ENCODE measurements around the gene PRDM10. TPM values are rescaled to one million over a fixed set of nuclear protein-coding genes. Genes with fewer than 3 reads are reported as not detected.

Gene PRDM10
- total RNA-seq, 4 donors from 2014 or later: 11.3 to 22.4 (median 15.5) TPM

DNA sequence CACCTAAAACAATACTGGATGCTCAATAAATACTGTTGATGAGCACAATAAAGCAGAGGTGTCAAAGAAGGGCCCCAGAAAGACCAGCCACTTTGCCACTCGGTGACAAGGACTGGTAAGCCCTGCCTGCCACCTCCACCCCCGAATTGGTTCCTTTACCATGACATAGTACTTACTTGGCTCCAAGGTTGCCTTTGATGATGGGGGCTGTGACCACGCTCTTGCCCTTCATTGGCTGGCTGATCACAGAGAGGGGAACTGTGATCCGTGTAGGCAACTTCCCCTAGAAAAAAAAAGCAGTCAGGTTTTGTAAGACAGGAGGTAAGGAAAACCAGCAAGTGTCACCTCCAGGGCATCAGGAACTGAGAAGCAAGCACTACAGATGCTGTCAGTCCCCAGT lies 136.9 kb downstream of the PRDM10 start:
- H3K4me1 ChIP-seq: peaks cover 0 to 9% (median 2%) of the 10 kb centered on the region in 4 donors
- no peak for DNase-seq
- in situ Hi-C loops (cut with MboI; ENCODE audit: low pct_ligation_motif_present in 1 of 4, low pct_unique_long_range_greater_than_20kb in 1 of 4, low sequenced_read_pairs in 3 of 4): no loop called here
- 81% methylated on average over 4 of the region's 4 CpGs; no CpG with 5 or more reads in 1 of the 2 donors for WGBS, 2 donors (ENCODE audit: low coverage in 1 of 2)
- no peaks in the 10 kb centered on the region for H3K9me3 ChIP-seq
- H3K36me3 ChIP-seq: peaks cover 0 to 47% (median 12%) of the 10 kb centered on the region in 4 donors
- H3K4me3 ChIP-seq: no peak overlapping the region
- intact Hi-C loops (cut with DNase I; ENCODE audit: low total_unique reads): no loop called here
- TF ChIP-seq, protein P1, sequence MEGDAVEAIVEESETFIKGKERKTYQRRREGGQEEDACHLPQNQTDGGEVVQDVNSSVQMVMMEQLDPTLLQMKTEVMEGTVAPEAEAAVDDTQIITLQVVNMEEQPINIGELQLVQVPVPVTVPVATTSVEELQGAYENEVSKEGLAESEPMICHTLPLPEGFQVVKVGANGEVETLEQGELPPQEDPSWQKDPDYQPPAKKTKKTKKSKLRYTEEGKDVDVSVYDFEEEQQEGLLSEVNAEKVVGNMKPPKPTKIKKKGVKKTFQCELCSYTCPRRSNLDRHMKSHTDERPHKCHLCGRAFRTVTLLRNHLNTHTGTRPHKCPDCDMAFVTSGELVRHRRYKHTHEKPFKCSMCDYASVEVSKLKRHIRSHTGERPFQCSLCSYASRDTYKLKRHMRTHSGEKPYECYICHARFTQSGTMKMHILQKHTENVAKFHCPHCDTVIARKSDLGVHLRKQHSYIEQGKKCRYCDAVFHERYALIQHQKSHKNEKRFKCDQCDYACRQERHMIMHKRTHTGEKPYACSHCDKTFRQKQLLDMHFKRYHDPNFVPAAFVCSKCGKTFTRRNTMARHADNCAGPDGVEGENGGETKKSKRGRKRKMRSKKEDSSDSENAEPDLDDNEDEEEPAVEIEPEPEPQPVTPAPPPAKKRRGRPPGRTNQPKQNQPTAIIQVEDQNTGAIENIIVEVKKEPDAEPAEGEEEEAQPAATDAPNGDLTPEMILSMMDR (IDR thresholded peaks at IDR 0.05): no peak
- TF ChIP-seq POLR2AphosphoS5 (IDR thresholded peaks at IDR 0.05) (no peak), EP300 (IDR thresholded peaks at IDR 0.05; ENCODE audit: low read depth) (no peak), POLR2A (IDR thresholded peaks at IDR 0.05) (no peak)
- no peaks in the 10 kb centered on the region for H3K27me3 ChIP-seq
- H3K27ac ChIP-seq: no peak overlapping the region

DNA sequence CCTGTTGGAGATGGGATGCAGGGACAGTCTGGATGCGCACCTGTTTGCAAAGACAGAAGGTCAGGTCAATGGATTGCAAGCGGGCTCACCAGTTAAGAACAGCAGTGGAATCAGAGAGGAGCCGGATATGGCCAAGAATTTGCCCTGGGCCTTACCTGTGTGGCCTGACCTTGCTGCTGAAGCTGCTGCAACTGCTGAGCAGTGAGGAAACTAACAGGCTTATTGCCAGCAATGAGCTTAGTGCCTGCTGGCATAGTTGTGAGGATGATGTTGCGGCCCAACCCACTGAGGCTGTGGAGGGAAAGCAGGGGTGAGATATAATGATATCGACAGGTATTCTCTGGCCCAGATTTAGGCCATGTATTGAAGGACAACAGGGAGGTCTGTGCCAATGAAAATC lies 137.8 kb downstream of the PRDM10 start:
- in situ Hi-C loops (cut with MboI; ENCODE audit: low pct_ligation_motif_present in 1 of 4, low pct_unique_long_range_greater_than_20kb in 1 of 4, low sequenced_read_pairs in 3 of 4) (no loop called here), intact Hi-C loops (cut with DNase I; ENCODE audit: low total_unique reads) (no loop called here)
- Histone ChIP-seq H3K4me1 (peaks cover 0 to 9% (median 2%) of the 10 kb centered on the region in 4 donors), H3K27me3 (no peaks in the 10 kb centered on the region), H3K9me3 (no peaks in the 10 kb centered on the region), H3K36me3 (peaks cover 0 to 41% (median 10%) of the 10 kb centered on the region in 4 donors), H3K27ac (no peak overlapping the region), H3K4me3 (no peak overlapping the region)
- 96% methylated on average over 5 of the region's 5 CpGs; no CpG with 5 or more reads in 1 of the 2 donors for WGBS, 2 donors (ENCODE audit: low coverage in 1 of 2)
- TF ChIP-seq, protein P1 (IDR thresholded peaks at IDR 0.05): no peak
- TF ChIP-seq POLR2A (IDR thresholded peaks at IDR 0.05) (no peak), POLR2AphosphoS5 (IDR thresholded peaks at IDR 0.05) (no peak), EP300 (IDR thresholded peaks at IDR 0.05; ENCODE audit: low read depth) (no peak)
- no peak for DNase-seq

- H3K27ac ChIP-seq: peak overlapping the region; percentile 17 to 47 (median 40)
- intact Hi-C loops (cut with DNase I; ENCODE audit: low total_unique reads): no loop called here
- H3K9me3 ChIP-seq: no peaks in the 10 kb centered on the region
- peaks cover 0 to 22% (median 9%) of the 10 kb centered on the region in 4 donors for H3K36me3 ChIP-seq
- no peaks in the 10 kb centered on the region for H3K27me3 ChIP-seq
- peaks cover 0 to 9% (median 2%) of the 10 kb centered on the region in 4 donors for H3K4me1 ChIP-seq
- DNase-seq: peak; percentile 72
- in situ Hi-C loops (cut with MboI; ENCODE audit: low pct_ligation_motif_present in 1 of 4, low pct_unique_long_range_greater_than_20kb in 1 of 4, low sequenced_read_pairs in 3 of 4): no loop called here
- no peak overlapping the region for H3K4me3 ChIP-seq
- WGBS, 2 donors (ENCODE audit: low coverage in 1 of 2): 64 to 70% methylated on average over 9 to 16 of the region's 16 CpGs
- TF ChIP-seq POLR2AphosphoS5 (IDR thresholded peaks at IDR 0.05) (peak in 2 of 3 donors; percentile 19 to 32), POLR2A (IDR thresholded peaks at IDR 0.05) (no peak)
Measured at GRCh38 chr11:129861702-129862522, 140.7 kb downstream of the PRDM10 start.

GRCh38 chr11:129856036-129856435 lies 146.6 kb downstream of the PRDM10 start:
- DNase-seq: no peak
- Histone ChIP-seq H3K27ac (no peak overlapping the region), H3K27me3 (no peaks in the 10 kb centered on the region), H3K36me3 (peaks cover 0 to 4% (median 0%) of the 10 kb centered on the region in 4 donors), H3K4me1 (peaks cover 0 to 16% (median 14%) of the 10 kb centered on the region in 4 donors), H3K4me3 (no peak overlapping the region), H3K9me3 (no peaks in the 10 kb centered on the region)
- TF ChIP-seq POLR2A (IDR thresholded peaks at IDR 0.05) (no peak), EP300 (IDR thresholded peaks at IDR 0.05; ENCODE audit: low read depth) (no peak), POLR2AphosphoS5 (IDR thresholded peaks at IDR 0.05) (no peak)
- TF ChIP-seq, protein P1 (IDR thresholded peaks at IDR 0.05): no peak
- 84 to 88% methylated on average over 5 to 8 of the region's 8 CpGs for WGBS, 2 donors (ENCODE audit: low coverage in 1 of 2)
- in situ Hi-C loops (cut with MboI; ENCODE audit: low pct_ligation_motif_present in 1 of 4, low pct_unique_long_range_greater_than_20kb in 1 of 4, low sequenced_read_pairs in 3 of 4) (no loop called here), intact Hi-C loops (cut with DNase I; ENCODE audit: low total_unique reads) (no loop called here)
